ENCODE data around the gene MYLIP. TPM values are rescaled to one million over a fixed set of nuclear protein-coding genes. Genes with fewer than 3 reads are reported as not detected.

MYLIP gene
- total RNA-seq, 1 experiment from 2014 or later: 12.5 TPM

GRCh38 chr6:16190214-16190613, 61.3 kb downstream of the MYLIP start:
- no peaks in the 10 kb centered on the region for H4K20me1 ChIP-seq (ENCODE audit: low read length)
- POLR2A ChIA-PET (ENCODE audit: unreplicated experiment): interaction anchor here (0.6 kb wide), 1 partner anchor 11 kb away, joined by 4 read pairs; no protein-coding TSS in a partner anchor
- intact Hi-C loops (cut with micrococcal nuclease): no loop called here
- ATAC-seq: no peak
- peaks cover 57% of the 10 kb centered on the region for H3K27me3 ChIP-seq (ENCODE audit: low read length)
- DNase-seq: no peak
- no peaks in the 10 kb centered on the region for H3K9me2 ChIP-seq (replicated peaks; ENCODE audit: low read length)
- H3K79me2 ChIP-seq (ENCODE audit: low read length): no peaks in the 10 kb centered on the region
- H3K4me2 ChIP-seq (ENCODE audit: low read length): no peak overlapping the region
- TF ChIP-seq CTCF (conservative IDR thresholded peaks at IDR 0.05; ENCODE audit: low read depth, low read length) (no peak), EZH2phosphoT487 (IDR thresholded peaks at IDR 0.05; ENCODE audit: borderline replicate concordance, low read length) (no peak), EZH2 (IDR thresholded peaks at IDR 0.05; ENCODE audit: low read length, unreplicated experiment) (no peak)
- H2AFZ ChIP-seq (ENCODE audit: low read length): no peak overlapping the region
- H3K9me3 ChIP-seq (ENCODE audit: low read length): no peaks in the 10 kb centered on the region
- H3K36me3 ChIP-seq (ENCODE audit: low read depth, low read length): no peaks in the 10 kb centered on the region
- H3F3A ChIP-seq (ENCODE audit: low read length, unreplicated experiment): no peaks in the 10 kb centered on the region
- no peak overlapping the region for H3K4me3 ChIP-seq (ENCODE audit: low read length)
- no TSS peak for BruUV-seq (replicated peaks)
- H3K9ac ChIP-seq (ENCODE audit: low read length): no peak overlapping the region
- CTCF ChIA-PET: no interaction called here
- no peaks in the 10 kb centered on the region for H3K4me1 ChIP-seq (ENCODE audit: insufficient read depth, low read length)
- H3K27ac ChIP-seq (ENCODE audit: low read length): no peak overlapping the region

DNA sequence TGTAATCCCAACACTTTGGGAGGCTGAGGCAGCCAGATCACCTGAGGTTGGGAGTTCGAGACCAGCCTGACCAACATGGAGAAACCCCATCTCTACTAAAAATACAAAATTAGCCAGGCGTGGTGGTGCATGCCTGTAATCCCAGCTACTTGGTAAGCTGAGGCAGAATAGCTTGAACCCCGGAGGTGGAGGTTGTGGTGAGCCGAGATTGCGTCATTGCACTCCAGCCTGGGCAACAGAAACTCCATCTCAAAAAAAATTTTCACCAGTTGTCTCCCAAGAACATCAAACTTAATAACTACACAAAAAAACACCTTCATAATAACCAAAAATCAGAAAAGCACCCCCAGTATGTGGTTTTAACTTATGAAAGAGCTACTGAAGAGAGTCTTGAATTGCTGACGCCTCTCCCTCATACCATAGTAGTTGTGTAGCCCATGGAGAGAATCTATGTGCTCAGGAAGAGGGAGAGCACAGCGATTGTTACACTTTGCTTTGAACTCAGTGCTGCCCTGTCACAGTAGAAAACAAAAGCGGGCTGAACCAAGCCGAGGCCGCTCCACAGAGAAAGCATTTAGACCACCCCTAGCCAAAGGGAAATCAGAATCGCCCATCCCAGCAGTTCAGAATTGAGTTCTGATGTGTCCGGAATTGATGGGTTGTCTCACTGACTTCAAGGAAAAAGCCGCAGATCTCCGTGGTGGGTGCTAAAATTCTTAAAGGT, 67.5 kb downstream of the MYLIP start:
- Histone ChIP-seq H3K79me2 (ENCODE audit: low read length) (no peaks in the 10 kb centered on the region), H3K27ac (ENCODE audit: low read length) (no peak overlapping the region), H3K36me3 (ENCODE audit: low read depth, low read length) (no peaks in the 10 kb centered on the region), H2AFZ (ENCODE audit: low read length) (peak overlapping the region; percentile 55), H3K27me3 (ENCODE audit: low read length) (peaks cover 31% of the 10 kb centered on the region), H4K20me1 (ENCODE audit: low read length) (no peaks in the 10 kb centered on the region), H3F3A (ENCODE audit: low read length, unreplicated experiment) (no peaks in the 10 kb centered on the region), H3K4me1 (ENCODE audit: insufficient read depth, low read length) (no peaks in the 10 kb centered on the region), H3K9me3 (ENCODE audit: low read length) (no peaks in the 10 kb centered on the region), H3K9ac (ENCODE audit: low read length) (no peak overlapping the region), H3K9me2 (replicated peaks; ENCODE audit: low read length) (no peaks in the 10 kb centered on the region), H3K4me3 (ENCODE audit: low read length) (peak overlapping the region; percentile 33; the same call in 1 of the 2 replicates), H3K4me2 (ENCODE audit: low read length) (peak overlapping the region; percentile 48)
- intact Hi-C loops (cut with micrococcal nuclease): no loop called here
- POLR2A ChIA-PET (ENCODE audit: unreplicated experiment): no interaction called here
- CTCF ChIA-PET: no interaction called here
- no peak for DNase-seq
- TF ChIP-seq CTCF (conservative IDR thresholded peaks at IDR 0.05; ENCODE audit: low read depth, low read length) (no peak), EZH2phosphoT487 (IDR thresholded peaks at IDR 0.05; ENCODE audit: borderline replicate concordance, low read length) (no peak), EZH2 (IDR thresholded peaks at IDR 0.05; ENCODE audit: low read length, unreplicated experiment) (no peak)
- ATAC-seq: no peak
- no TSS peak for BruUV-seq (replicated peaks)

DNA sequence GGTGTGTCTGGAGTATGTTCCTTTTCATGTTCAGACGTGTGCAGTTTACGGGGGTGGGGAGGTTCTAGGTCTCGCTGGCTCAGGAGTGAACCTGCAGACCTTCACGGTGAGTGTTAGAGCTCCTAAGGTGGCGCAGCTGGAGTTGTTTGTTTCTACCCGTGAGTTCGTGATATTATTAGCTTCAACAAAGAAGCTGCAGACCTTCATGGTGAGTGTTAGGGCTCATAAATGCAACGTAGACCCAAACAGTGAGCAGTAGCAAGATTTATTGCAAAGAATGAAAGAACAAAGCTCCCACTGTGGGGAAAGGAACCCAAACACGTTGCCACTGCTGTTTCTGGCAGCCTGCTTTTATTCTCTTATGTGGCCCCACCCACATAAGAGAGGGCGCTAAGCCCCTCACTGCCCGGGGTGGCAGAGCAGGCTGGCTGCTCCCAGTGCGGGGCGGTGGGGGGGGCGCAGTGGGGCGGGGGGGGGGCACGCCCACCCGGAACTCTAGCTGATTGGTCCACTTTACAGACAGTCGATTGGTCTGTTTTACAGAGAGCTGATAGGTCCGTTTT, 68.2 kb downstream of the MYLIP start:
- no TSS peak for BruUV-seq (replicated peaks)
- no peaks in the 10 kb centered on the region for H3K79me2 ChIP-seq (ENCODE audit: low read length)
- peak overlapping the region; percentile 55 for H2AFZ ChIP-seq (ENCODE audit: low read length)
- H4K20me1 ChIP-seq (ENCODE audit: low read length): no peaks in the 10 kb centered on the region
- no peaks in the 10 kb centered on the region for H3K4me1 ChIP-seq (ENCODE audit: insufficient read depth, low read length)
- H3K9me2 ChIP-seq (replicated peaks; ENCODE audit: low read length): no peaks in the 10 kb centered on the region
- H3K4me2 ChIP-seq (ENCODE audit: low read length): peak overlapping the region; percentile 48
- no peaks in the 10 kb centered on the region for H3K36me3 ChIP-seq (ENCODE audit: low read depth, low read length)
- no peak for TF ChIP-seq EZH2 (IDR thresholded peaks at IDR 0.05; ENCODE audit: low read length, unreplicated experiment)
- no peak for TF ChIP-seq EZH2phosphoT487 (IDR thresholded peaks at IDR 0.05; ENCODE audit: borderline replicate concordance, low read length)
- no peak for TF ChIP-seq CTCF (conservative IDR thresholded peaks at IDR 0.05; ENCODE audit: low read depth, low read length)
- H3K27me3 ChIP-seq (ENCODE audit: low read length): peaks cover 26% of the 10 kb centered on the region
- ATAC-seq (no peak), DNase-seq (no peak)
- ChIA-PET CTCF (no interaction called here), POLR2A (ENCODE audit: unreplicated experiment) (no interaction called here)
- intact Hi-C loops (cut with micrococcal nuclease): no loop called here
- H3K27ac ChIP-seq (ENCODE audit: low read length): no peak overlapping the region
- H3F3A ChIP-seq (ENCODE audit: low read length, unreplicated experiment): no peaks in the 10 kb centered on the region
- no peaks in the 10 kb centered on the region for H3K9me3 ChIP-seq (ENCODE audit: low read length)
- H3K9ac ChIP-seq (ENCODE audit: low read length): no peak overlapping the region
- H3K4me3 ChIP-seq (ENCODE audit: low read length): peak overlapping the region; percentile 33; the same call in 1 of the 2 replicates

Data from PC-3 (cell line).